Measurements from ENCODE around the gene DCC. TPM values are rescaled to one million over a fixed set of nuclear protein-coding genes. Genes with fewer than 3 reads are reported as not detected.
A peak's percentile ranks its signal among the peaks of the same experiment; 100 is the strongest.

Gene DCC
- total RNA-seq, 1 experiment from 2014 or later, result 0.72 TPM

DNA sequence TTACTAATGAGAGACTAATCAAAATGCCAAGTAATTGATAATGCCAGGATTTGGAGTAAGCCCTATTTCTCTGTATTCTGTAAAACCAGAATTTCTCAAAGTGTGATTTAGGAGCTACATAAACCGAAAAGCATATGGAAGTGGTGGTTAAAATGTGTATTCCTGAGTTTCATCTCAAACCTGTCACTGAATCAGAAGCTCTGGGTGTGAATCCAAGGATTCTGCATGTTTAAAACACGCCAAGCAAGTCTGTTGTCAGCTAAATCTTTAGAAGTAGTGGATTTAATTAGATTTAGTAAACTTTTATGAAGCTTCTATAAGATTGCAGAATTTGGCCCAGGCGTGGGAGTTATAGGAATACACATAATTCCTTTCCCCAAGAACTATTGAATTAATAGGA is 700.3 kb downstream of the DCC start (continued):
- TF ChIP-seq, protein P1, sequence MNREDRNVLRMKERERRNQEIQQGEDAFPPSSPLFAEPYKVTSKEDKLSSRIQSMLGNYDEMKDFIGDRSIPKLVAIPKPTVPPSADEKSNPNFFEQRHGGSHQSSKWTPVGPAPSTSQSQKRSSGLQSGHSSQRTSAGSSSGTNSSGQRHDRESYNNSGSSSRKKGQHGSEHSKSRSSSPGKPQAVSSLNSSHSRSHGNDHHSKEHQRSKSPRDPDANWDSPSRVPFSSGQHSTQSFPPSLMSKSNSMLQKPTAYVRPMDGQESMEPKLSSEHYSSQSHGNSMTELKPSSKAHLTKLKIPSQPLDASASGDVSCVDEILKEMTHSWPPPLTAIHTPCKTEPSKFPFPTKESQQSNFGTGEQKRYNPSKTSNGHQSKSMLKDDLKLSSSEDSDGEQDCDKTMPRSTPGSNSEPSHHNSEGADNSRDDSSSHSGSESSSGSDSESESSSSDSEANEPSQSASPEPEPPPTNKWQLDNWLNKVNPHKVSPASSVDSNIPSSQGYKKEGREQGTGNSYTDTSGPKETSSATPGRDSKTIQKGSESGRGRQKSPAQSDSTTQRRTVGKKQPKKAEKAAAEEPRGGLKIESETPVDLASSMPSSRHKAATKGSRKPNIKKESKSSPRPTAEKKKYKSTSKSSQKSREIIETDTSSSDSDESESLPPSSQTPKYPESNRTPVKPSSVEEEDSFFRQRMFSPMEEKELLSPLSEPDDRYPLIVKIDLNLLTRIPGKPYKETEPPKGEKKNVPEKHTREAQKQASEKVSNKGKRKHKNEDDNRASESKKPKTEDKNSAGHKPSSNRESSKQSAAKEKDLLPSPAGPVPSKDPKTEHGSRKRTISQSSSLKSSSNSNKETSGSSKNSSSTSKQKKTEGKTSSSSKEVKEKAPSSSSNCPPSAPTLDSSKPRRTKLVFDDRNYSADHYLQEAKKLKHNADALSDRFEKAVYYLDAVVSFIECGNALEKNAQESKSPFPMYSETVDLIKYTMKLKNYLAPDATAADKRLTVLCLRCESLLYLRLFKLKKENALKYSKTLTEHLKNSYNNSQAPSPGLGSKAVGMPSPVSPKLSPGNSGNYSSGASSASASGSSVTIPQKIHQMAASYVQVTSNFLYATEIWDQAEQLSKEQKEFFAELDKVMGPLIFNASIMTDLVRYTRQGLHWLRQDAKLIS (CRISPR knock-in tag; IDR thresholded peaks at IDR 0.05; ENCODE audit: borderline replicate concordance), result no peak

DNA sequence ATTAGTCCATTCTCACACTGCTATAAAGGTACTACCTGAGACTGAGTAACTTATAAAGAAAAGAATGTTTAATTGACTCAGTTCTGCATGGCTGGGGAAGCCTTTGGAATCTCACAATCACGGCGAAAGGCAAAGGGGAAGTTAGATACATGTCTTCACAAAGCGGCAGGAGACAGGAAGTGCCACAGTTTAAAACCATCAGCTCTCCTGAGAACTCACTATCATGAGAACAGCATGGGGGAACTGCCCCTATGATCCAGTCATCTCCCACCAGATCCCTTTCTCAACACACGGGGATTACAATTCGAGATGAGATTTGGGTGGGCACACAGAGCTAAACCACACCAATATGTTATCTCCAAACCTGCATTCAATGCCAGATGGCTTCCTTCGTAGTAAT is 716.1 kb downstream of the DCC start:
- Mint-ChIP-seq H3K36me3 (no peaks in the 10 kb centered on the region), H3K27ac (no peak overlapping the region), H3K9me3 (no peaks in the 10 kb centered on the region), H3K27me3 (ENCODE audit: low read depth) (no peaks in the 10 kb centered on the region), H3K4me3 (no peak overlapping the region), H3K4me1 (peaks cover 12% of the 10 kb centered on the region)
- CTCF ChIA-PET, result no interaction called here
- no peak for DNase-seq (ENCODE audit: low spot score)
- ATAC-seq, result peak; percentile 80
- POLR2A ChIA-PET, result no interaction called here
- TF ChIP-seq NFE2L1 (CRISPR knock-in tag; IDR thresholded peaks at IDR 0.05) (no peak), TEAD1 (CRISPR knock-in tag; IDR thresholded peaks at IDR 0.05) (no peak), SMAD3 (CRISPR knock-in tag; IDR thresholded peaks at IDR 0.05; ENCODE audit: borderline replicate concordance) (no peak), RELA (CRISPR knock-in tag; IDR thresholded peaks at IDR 0.05; ENCODE audit: borderline replicate concordance) (no peak)

DNA sequence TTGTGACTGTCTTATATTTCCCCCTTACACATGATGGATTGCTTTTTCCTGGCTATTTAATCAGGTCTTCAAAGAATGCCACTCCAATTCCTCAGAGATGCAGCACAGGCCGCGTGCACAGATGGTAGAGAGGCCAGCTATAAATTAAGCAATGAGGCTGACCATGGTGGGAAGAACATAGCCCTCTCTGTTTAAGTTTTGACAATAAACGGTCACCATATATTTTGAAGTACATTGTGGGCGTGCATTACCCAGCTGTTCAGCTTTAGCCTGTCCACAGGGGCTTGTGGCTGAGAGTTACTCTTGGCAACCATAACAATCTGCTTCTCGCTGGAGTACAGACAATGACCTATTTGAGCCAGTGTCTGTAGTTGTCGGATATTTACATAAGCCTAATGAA is 730.8 kb downstream of the DCC start:
- no peak overlapping the region for H3K27ac Mint-ChIP-seq
- ATAC-seq, result no peak
- POLR2A ChIA-PET, result no interaction called here

More for the DNA sequence above, 730.8 kb downstream of the DCC start:
- Mint-ChIP-seq H3K9me3 (no peaks in the 10 kb centered on the region), H3K4me1 (no peaks in the 10 kb centered on the region), H3K27me3 (ENCODE audit: low read depth) (no peaks in the 10 kb centered on the region), H3K4me3 (no peak overlapping the region), H3K36me3 (no peaks in the 10 kb centered on the region)
- TF ChIP-seq NR3C1 (CRISPR knock-in tag; conservative IDR thresholded peaks at IDR 0.05; ENCODE audit: low read depth) (no peak), SMAD3 (CRISPR knock-in tag; IDR thresholded peaks at IDR 0.05; ENCODE audit: borderline replicate concordance) (no peak), GABPB1 (CRISPR knock-in tag; IDR thresholded peaks at IDR 0.05) (no peak), ETV6 (CRISPR knock-in tag; IDR thresholded peaks at IDR 0.05) (no peak), ZNF423 (CRISPR knock-in tag; IDR thresholded peaks at IDR 0.05) (no peak), ELF4 (CRISPR knock-in tag; IDR thresholded peaks at IDR 0.05; ENCODE audit: low read depth) (no peak), TP53 (CRISPR knock-in tag; IDR thresholded peaks at IDR 0.05) (no peak), NFE2L1 (CRISPR knock-in tag; IDR thresholded peaks at IDR 0.05) (no peak)
- TF ChIP-seq, protein P2, sequence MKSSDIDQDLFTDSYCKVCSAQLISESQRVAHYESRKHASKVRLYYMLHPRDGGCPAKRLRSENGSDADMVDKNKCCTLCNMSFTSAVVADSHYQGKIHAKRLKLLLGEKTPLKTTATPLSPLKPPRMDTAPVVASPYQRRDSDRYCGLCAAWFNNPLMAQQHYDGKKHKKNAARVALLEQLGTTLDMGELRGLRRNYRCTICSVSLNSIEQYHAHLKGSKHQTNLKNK (CRISPR knock-in tag; IDR thresholded peaks at IDR 0.05), result no peak
- TF ChIP-seq, protein P3, sequence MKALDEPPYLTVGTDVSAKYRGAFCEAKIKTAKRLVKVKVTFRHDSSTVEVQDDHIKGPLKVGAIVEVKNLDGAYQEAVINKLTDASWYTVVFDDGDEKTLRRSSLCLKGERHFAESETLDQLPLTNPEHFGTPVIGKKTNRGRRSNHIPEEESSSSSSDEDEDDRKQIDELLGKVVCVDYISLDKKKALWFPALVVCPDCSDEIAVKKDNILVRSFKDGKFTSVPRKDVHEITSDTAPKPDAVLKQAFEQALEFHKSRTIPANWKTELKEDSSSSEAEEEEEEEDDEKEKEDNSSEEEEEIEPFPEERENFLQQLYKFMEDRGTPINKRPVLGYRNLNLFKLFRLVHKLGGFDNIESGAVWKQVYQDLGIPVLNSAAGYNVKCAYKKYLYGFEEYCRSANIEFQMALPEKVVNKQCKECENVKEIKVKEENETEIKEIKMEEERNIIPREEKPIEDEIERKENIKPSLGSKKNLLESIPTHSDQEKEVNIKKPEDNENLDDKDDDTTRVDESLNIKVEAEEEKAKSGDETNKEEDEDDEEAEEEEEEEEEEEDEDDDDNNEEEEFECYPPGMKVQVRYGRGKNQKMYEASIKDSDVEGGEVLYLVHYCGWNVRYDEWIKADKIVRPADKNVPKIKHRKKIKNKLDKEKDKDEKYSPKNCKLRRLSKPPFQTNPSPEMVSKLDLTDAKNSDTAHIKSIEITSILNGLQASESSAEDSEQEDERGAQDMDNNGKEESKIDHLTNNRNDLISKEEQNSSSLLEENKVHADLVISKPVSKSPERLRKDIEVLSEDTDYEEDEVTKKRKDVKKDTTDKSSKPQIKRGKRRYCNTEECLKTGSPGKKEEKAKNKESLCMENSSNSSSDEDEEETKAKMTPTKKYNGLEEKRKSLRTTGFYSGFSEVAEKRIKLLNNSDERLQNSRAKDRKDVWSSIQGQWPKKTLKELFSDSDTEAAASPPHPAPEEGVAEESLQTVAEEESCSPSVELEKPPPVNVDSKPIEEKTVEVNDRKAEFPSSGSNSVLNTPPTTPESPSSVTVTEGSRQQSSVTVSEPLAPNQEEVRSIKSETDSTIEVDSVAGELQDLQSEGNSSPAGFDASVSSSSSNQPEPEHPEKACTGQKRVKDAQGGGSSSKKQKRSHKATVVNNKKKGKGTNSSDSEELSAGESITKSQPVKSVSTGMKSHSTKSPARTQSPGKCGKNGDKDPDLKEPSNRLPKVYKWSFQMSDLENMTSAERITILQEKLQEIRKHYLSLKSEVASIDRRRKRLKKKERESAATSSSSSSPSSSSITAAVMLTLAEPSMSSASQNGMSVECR (CRISPR knock-in tag; IDR thresholded peaks at IDR 0.05; ENCODE audit: borderline replicate concordance), result no peak
- TF ChIP-seq, protein P4, sequence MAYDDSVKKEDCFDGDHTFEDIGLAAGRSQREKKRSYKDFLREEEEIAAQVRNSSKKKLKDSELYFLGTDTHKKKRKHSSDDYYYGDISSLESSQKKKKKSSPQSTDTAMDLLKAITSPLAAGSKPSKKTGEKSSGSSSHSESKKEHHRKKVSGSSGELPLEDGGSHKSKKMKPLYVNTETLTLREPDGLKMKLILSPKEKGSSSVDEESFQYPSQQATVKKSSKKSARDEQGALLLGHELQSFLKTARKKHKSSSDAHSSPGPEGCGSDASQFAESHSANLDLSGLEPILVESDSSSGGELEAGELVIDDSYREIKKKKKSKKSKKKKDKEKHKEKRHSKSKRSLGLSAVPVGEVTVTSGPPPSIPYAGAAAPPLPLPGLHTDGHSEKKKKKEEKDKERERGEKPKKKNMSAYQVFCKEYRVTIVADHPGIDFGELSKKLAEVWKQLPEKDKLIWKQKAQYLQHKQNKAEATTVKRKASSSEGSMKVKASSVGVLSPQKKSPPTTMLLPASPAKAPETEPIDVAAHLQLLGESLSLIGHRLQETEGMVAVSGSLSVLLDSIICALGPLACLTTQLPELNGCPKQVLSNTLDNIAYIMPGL (CRISPR knock-in tag; IDR thresholded peaks at IDR 0.05), result no peak
- CTCF ChIA-PET, result no interaction called here
- DNase-seq (ENCODE audit: low spot score), result no peak
